HG03108 (cell line): Measurements from ENCODE around the gene SERAC1.

Experiments
- ATAC-seq: cut with Tn5 transposase; IDR thresholded peaks from one replicate; pipeline ENCODE4 v1.9.1; 2021; ENCODE audit warnings: moderate library complexity; ENCODE audit not compliant: unreplicated experiment

The SERAC1 gene

GRCh38 chr6:158081657-158081935, 86.5 kb downstream of the SERAC1 start:
- ATAC-seq, result no peak

- ATAC-seq, result no peak
Observed at GRCh38 chr6:158080849-158081656, 87.0 kb downstream of the SERAC1 start.

- no peak for ATAC-seq
Observed at GRCh38 chr6:158078320-158078719, 89.7 kb downstream of the SERAC1 start.

GRCh38 chr6:158077676-158078075, 90.4 kb downstream of the SERAC1 start:
- no peak for ATAC-seq

GRCh38 chr6:158076548-158076947, 91.5 kb downstream of the SERAC1 start:
- ATAC-seq, result no peak

- ATAC-seq, result no peak
Observed at GRCh38 chr6:158073776-158074175, 94.3 kb downstream of the SERAC1 start.

- peak; percentile 45 for ATAC-seq
Observed at GRCh38 chr6:158072083-158072721, 95.9 kb downstream of the SERAC1 start.

- no peak for ATAC-seq
Observed at GRCh38 chr6:158071121-158072082, 96.7 kb downstream of the SERAC1 start.

GRCh38 chr6:158070513-158070912, 97.5 kb downstream of the SERAC1 start:
- no peak for ATAC-seq

- no peak for ATAC-seq
Observed at GRCh38 chr6:158069800-158070195, 98.3 kb downstream of the SERAC1 start.

GRCh38 chr6:158068893-158069799, 98.9 kb downstream of the SERAC1 start:
- ATAC-seq, result no peak

GRCh38 chr6:158068156-158068892, 99.7 kb downstream of the SERAC1 start:
- no peak for ATAC-seq

GRCh38 chr6:158067436-158068015, 100.5 kb downstream of the SERAC1 start:
- ATAC-seq, result no peak

- no peak for ATAC-seq
Observed at GRCh38 chr6:158066136-158066781, 101.8 kb downstream of the SERAC1 start.

GRCh38 chr6:158064725-158065251, 103.3 kb downstream of the SERAC1 start:
- ATAC-seq, result no peak

GRCh38 chr6:158063736-158064135, 104.3 kb downstream of the SERAC1 start:
- ATAC-seq, result no peak

- ATAC-seq, result no peak
Observed at GRCh38 chr6:158061709-158062461, 106.2 kb downstream of the SERAC1 start.

- no peak for ATAC-seq
Observed at GRCh38 chr6:158061361-158061708, 106.7 kb downstream of the SERAC1 start.
